HG03060 (cell line): ENCODE results near the gene THRA.

Source experiments
- ATAC-seq: cut with Tn5 transposase; IDR thresholded peaks from one replicate; pipeline ENCODE4 v1.9.1; 2021; ENCODE audit warnings: low read depth, moderate number of reproducible peaks; ENCODE audit not compliant: unreplicated experiment

Gene THRA

DNA sequence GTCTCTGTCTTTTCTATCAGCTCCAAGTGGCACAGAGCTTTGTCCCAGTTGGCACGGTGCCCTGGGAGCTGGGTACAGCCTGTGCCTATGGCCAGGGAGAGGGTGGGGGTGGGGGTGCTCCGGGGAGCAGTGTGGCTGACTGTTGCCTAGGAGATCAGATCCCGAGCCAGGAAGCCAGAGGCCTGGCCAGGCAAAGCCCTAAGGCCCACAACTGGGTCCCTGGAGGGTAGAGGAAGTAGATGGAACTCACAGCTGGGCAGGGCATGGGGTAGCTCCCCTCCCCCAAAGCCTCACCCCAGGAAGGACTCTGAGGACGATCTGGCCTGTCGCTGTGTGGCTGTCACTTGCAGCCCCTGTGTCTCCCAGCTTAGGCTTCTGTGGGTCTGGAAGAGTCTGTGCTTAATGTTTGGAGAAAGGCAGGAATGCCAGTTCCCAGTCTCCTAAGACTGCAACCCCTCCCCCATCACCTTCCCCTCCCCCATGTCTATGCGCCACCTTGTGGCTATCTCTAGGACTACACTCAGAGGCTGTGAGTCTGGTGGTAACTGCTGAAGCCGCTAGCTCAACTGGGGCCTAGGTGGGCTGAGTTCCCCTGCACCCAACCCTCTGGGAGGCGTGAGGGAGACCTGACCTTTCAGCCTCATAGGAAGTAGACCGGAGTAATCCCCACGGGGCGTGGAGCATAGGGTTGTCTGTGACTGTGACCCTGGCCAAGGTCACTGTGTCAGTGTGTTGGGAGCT is 12.6 kb downstream of the THRA start:
- no peak for ATAC-seq

DNA sequence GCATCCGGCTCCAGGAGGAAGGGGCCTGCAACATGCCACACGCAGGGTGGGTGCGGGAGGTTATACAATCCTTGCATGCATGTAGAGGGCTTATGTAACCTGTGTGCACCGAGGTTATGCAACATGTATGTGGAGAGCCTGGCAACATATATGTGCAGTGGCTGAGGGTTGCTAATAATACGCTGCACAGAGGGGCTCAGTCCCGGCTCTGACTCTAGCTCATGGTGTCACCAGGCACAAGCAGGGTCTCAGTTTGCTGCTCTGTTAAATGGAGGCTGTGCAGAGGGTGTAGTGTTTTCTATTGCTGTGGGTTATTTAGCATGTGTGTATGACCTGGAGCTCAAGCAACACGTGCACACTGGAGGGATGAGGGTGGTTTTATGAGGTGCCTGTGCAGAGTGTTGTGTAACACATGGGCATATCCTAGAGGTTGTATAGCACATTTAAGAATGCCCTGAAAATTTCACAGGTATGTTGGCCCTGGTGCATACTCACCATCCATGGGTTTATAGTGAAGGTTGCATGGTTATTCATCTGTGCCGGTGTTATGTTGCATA is 13.3 kb downstream of the THRA start:
- ATAC-seq: no peak

DNA sequence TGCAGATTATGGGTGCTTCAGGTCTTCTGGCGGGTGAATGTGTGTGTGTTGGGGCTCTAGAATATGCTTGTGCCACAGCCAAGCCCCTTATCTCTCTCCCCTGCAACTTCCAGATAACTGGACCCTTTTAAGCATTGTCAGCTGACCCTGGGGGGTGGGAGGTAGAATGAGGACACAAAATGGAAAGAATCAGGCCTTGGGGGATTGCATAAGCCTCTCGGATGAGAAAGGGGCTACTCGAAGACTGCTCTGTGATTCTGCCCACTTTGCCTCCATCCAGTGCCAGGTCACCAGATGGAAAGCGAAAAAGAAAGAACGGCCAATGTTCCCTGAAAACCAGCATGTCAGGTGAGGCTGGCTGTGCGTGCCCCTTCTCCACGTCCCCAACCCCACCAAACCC is 13.8 kb downstream of the THRA start:
- ATAC-seq: no peak

DNA sequence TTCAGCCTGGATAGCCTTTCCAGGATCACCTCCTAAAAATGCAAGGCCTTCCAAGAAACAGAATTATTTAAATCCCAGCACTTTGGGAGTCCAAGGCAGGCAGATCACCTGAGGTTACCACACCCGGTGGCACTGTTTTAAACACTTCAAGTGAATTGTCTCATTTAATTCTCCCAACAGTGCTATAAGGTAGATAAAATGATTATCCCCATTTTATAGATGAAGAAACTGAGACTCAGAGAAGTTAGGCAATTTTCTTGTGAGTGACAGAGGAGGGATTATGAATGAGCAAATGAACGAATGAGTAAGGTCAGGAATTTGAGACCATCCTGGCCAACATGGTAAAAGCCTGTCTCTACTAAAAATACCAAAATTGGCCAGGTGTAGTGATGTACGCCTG is 16.8 kb downstream of the THRA start:
- ATAC-seq: no peak

DNA sequence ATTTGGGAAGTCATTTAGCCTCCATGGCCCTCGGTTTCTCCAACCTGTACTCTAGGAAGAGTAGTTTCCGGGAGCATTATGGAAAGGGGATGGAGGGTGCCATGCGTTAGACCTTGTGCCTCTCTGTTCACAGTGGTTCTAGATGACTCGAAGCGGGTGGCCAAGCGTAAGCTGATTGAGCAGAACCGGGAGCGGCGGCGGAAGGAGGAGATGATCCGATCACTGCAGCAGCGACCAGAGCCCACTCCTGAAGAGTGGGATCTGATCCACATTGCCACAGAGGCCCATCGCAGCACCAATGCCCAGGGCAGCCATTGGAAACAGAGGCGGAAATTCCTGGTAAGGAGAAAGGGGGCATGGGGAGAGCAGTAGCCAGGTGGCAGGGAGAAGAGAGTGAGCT is 21.7 kb downstream of the THRA start:
- ATAC-seq: no peak

DNA sequence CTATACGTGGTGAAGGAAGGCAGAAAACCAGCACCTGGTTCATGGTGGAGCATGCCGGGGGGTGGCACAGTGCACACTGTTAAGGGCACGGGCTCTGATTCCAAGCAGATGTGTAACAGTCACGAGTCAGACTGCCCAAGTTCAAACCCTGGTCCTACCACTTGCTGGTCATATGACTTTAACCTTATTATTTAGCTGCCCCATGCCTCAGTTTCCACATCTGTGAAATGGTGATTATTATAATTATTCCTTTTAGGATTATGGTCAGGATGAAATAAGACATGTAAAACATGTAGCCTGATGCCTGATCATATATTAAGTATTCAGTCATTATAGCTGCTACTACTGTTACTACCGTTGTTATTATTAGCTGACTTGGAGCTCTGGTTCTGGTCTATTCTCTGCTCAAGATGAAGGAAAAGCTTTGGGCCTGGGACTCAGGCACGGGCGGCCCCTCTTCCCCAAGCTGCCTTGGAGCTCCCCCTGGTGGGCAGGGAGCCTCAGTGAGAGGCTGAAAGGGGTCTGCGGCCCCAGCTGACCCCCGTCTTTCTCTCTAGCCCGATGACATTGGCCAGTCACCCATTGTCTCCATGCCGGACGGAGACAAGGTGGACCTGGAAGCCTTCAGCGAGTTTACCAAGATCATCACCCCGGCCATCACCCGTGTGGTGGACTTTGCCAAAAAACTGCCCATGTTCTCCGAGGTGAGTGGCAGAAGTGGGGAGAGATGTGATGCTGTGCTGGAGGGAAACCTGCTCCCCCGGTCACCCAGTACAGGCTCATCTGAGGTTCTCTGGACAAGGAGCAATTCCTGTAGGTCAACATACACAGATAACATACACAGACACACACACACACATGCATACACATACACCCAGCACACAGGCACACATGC is 23.6 kb downstream of the THRA start:
- ATAC-seq: no peak

DNA sequence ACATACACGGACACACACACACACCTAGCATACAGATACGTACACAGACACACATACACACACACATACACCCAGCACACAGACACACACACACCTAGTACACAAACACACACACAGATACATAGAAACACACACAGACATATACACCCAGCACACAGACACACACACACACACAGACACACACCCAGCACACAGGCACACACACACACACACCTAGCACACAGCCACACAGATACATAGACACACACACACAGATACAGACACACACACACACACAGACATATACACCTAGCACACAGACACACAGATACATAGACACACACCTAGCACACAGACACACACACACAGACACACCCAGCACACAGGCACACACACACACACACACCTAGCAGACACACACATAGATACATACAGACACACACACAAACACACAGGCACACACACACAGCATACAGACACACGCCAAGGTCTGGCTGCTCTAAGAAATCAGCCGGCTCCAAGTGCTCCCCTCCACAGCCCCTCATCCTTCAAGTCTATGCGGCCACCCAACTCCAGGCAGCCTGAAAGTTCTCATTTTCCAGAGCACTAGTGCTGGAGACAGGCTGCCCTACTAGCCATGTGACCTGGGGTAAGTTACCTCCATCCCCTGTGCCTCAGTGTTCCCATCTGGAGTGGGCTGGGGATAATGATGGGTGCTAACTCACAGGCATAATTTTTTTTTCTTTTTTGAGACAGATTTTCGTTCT is 24.5 kb downstream of the THRA start:
- ATAC-seq: no peak

DNA sequence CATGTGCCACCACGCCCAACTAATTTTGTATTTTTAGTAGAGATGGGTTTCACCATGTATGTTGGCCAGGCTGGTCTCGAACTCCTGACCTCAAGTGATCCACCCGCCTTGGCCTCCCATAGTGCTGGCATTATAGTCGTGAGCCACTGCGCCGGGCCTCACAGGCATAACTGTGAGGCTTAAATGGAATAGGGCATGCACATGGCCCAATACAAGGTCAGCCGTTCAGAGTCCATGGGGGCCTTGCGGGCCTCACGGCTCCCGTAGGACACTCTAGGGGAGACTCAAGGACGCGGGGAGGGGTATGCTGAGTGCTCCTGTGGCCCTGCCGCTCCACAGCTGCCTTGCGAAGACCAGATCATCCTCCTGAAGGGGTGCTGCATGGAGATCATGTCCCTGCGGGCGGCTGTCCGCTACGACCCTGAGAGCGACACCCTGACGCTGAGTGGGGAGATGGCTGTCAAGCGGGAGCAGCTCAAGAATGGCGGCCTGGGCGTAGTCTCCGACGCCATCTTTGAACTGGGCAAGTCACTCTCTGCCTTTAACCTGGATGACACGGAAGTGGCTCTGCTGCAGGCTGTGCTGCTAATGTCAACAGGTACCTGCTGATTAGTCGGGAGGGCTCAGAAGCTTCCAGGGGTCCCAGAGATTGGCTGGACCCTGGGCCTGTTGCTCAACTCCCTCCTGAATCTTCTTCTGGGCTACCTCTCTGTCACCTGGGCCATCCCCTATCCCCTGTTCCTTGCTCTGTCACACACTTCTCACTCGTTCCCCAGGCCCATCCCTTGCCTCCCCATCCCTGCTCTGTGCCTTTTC is 25.3 kb downstream of the THRA start:
- no peak for ATAC-seq

DNA sequence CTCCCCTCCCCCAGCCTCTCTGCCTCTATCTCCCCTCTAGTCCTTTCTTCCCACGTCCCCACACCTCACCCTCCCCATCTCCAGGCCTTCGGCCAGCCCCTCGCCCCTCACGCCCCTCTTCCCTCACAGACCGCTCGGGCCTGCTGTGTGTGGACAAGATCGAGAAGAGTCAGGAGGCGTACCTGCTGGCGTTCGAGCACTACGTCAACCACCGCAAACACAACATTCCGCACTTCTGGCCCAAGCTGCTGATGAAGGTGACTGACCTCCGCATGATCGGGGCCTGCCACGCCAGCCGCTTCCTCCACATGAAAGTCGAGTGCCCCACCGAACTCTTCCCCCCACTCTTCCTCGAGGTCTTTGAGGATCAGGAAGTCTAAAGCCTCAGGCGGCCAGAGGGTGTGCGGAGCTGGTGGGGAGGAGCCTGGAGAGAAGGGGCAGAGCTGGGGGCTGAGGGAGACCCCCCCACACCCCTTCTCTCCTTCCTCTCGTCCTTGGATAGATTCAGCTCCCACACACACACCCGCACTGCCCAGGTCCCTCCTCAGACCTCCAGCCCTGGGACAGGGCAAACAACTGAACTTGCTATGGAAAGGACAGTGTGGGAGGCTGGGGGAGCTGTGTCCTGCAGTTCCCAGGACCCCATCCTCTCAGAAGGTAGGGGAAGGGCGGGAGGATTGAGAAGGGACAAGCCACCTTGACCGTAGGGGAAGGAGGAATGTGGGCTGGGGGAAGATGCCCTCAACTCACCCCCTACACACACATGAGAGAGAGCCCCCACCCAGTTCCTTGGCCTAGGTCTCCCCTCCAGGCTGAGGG is 26.5 kb downstream of the THRA start:
- ATAC-seq: no peak

DNA sequence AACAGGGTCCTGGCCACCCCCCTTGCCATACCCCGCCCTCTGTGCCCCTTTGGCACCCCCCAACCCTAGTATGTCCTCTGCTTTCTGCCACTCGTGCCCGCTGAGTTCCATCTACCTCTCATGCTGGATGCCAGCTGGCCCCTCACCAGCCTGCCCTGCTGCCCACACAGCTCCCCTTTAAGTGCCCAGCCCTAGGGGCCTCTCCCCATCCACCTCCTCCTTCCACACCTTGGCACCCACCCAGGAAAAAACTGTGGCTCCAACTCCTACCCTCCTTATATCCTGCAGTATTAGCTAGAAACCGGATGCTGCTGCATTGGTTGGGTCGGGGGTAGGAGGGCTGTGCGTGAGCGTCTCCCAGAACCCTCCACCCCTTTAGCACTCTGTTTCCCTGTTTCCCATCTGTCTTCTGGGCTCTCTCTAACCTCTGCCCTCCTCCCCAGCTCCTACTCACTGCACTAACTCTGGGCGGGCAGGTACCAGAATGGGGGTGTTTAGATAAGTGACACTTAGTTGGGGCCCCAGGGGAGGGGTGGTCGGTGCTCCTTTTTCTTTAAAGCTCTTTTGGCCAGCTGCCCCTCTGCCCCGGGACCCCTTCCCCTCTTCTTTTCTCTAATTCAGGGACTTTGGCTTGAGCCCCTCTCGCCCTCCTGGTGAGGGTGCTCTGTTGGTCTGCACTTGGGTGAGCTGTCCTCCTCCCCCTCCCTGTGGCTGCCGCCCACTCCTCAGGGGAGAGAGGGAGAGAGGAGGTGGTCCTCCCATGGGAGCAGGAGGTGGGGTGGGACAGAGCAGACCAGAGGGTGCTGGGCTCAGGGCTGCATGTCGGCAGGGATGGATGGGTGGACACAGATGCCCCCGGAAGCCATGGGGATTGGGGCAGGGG is 27.7 kb downstream of the THRA start:
- ATAC-seq: no peak

DNA sequence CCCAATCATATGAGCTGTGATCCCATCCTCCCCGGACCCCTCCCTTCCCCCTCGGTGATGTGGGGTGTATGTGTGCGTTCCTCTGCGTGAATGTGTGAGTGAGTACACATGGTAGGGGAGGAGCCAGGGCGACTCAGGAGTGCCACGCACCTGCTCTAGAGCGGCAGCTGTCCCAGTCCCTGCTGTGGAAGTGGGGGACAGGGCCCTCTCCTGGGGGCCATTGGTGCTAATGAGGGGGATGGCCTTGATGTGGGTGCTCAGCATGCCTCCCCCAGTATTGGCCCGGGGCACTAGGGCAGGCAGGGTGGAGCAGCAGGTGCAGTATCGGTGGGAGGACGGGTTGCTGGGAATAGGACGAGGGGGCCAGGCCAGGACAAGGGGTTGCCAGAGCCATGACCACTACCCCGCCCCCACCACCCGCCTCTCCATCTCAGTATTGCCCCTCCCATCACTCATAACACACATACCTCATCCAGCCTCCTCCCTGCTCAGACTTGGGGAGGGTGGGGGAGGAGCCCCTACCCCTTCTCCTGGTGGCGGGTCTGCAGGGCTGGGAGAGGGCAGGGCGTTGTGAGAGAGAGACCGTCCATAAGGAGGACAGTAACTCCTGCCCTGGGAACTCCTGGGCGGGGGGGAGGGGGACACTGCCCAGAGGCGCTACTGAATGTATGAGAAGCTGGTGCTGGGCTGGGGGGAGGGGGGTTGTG is 29.1 kb downstream of the THRA start:
- no peak for ATAC-seq

DNA sequence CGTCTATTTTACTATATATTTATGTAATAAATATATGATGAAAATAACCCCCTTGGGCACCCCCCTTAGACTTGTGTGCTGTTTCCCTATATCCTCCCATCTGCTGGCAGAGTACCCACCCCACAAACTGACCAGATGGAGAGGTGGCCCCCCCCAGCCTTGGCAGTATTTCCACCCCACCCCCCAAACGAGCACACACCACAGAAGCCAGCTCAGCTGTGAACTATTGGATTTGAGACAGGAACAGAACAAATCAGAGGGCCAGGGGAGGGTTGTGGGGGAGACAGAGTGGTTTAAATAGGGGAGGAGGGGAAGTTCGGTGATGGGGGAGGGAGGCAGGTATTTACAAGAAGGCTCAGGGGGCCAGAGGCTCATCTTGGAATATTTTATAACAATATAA is 29.8 kb downstream of the THRA start:
- no peak for ATAC-seq

DNA sequence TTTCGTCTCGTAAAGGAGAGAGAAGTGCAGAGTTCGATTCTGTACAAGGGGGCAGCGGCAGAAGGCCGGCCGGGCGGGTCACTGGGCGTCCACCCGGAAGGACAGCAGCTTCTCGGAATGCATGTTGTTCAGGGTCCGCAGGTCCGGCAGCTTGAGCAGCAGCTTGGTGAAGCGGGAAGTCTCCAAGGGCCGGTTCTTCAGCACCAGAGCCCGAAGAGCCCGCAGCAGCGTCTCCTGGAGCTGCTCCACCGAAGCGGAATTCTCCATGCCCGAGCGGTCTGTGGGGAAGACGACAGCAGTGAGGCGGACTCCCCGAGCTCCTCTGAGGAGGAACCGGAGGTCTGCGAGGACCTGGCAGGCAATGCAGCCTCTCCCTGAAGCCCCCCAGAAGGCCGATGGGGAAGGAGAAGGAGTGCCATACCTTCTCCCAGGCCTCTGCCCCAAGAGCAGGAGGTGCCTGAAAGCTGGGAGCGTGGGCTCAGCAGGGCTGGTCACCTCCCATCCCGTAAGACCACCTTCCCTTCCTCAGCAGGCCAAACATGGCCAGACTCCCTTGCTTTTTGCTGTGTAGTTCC is 30.3 kb downstream of the THRA start:
- no peak for ATAC-seq

DNA sequence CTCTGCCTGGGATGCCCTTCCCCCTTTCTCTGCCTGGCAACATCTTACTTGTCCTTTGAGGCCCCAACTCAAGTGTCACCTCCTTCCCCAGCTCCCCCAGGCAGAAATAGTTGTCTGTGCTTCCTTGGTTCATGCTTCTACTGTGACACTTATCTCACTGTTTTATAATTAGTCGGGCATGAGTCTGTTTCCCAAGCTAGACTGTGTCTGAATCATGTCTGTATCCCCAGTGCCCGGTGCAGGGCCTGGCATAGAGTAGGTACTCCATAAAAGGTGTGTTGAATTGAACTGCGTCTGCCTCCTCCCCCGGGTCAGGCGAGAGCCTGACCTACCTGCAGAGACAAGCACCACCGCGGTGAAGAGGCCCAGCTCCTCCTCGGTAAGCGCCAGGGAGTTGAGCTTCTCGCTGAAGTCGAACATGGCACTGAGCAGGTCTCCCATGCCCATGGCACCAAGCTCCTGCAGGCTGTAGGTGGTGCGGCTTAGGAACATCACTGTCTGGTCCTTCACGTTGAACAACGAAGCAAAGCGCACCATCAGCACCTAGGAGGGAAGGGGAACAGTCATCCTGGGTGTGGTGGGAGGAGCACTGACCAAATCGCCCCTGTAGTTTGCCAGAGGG is 30.9 kb downstream of the THRA start:
- no peak for ATAC-seq

DNA sequence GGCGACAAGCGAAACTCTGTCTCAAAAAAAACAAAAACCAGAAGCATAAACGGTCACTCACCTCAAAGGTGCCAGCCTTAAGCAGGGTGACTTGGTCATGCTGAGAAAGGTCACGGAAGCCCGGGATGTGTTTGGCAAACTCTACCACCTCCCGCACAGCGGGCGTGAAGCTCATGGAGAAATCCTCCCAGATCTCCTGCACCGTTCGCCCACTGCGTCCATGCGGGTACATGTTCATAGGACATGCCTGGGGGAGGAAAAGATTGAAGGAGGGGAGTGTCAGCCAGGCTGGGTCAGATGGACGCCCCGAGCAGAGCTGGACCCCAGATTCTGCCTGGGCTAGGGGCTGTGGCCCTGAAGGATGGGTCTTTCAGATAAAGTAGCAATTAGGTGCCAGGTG is 32.1 kb downstream of the THRA start:
- ATAC-seq: no peak

DNA sequence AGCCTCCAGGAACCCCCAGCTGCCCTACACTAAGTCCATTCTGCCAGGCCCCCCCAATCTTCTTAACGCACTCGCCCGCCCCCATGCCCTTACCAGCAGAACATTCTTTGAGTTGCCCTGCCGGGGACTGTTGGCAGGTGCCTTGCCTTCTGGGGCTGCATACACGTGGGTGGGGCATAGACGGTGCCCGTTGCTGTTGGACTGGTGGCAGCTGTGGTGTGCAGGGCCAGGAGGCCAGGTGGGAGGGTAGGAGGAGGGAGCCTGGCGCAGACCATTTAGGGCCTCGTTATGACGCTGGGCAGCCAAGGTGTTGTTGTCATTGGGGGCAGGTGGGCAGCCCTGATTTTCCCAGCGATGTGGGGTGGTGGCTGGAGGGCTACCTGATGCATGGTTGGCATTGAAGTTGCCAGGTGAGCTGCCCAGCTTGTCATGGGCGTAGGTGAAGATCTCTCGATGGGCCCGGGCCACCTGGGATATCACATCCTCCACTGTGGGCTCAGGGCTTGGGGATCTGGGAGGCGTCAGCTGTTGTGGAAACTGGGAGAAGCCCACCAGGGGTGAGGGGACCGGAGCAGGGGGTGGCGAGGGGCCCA is 32.7 kb downstream of the THRA start:
- no peak for ATAC-seq
